ENCODE data around the gene TTLL11.

TTLL11 gene

GRCh38 chr9:121888438-121888775 lies 204.7 kb downstream of the TTLL11 start:
- H3K4me3 ChIP-seq (ENCODE audit: low read depth, low read length): no peak overlapping the region
- no peak for TF ChIP-seq CTCF (IDR thresholded peaks at IDR 0.05; ENCODE audit: low read depth, low read length, missing control alignments)
- DNase-seq (ENCODE audit: low read depth): no peak

GRCh38 chr9:121887553-121888437 lies 205.3 kb downstream of the TTLL11 start:
- TF ChIP-seq CTCF (IDR thresholded peaks at IDR 0.05; ENCODE audit: low read depth, low read length, missing control alignments): no peak
- DNase-seq (ENCODE audit: low read depth): no peak
- H3K4me3 ChIP-seq (ENCODE audit: low read depth, low read length): no peak overlapping the region

GRCh38 chr9:121886759-121887485 lies 206.2 kb downstream of the TTLL11 start:
- no peak for TF ChIP-seq CTCF (IDR thresholded peaks at IDR 0.05; ENCODE audit: low read depth, low read length, missing control alignments)
- no peak for DNase-seq (ENCODE audit: low read depth)
- no peak overlapping the region for H3K4me3 ChIP-seq (ENCODE audit: low read depth, low read length)

GRCh38 chr9:121885345-121885901 lies 207.7 kb downstream of the TTLL11 start:
- no peak for DNase-seq (ENCODE audit: low read depth)
- no peak for TF ChIP-seq CTCF (IDR thresholded peaks at IDR 0.05; ENCODE audit: low read depth, low read length, missing control alignments)
- no peak overlapping the region for H3K4me3 ChIP-seq (ENCODE audit: low read depth, low read length)

- DNase-seq (ENCODE audit: low read depth): no peak
- H3K4me3 ChIP-seq (ENCODE audit: low read depth, low read length): no peak overlapping the region
- no peak for TF ChIP-seq CTCF (IDR thresholded peaks at IDR 0.05; ENCODE audit: low read depth, low read length, missing control alignments)
These were observed 209.0 kb downstream of the TTLL11 start for GRCh38 chr9:121884057-121884541.

GRCh38 chr9:121883281-121884056 lies 209.6 kb downstream of the TTLL11 start:
- no peak for TF ChIP-seq CTCF (IDR thresholded peaks at IDR 0.05; ENCODE audit: low read depth, low read length, missing control alignments)
- DNase-seq (ENCODE audit: low read depth): no peak
- no peak overlapping the region for H3K4me3 ChIP-seq (ENCODE audit: low read depth, low read length)

Data from GM12864 (cell line).